Measurements from ENCODE around the gene PRX. TPM values are rescaled to one million over a fixed set of nuclear protein-coding genes. Genes with fewer than 3 reads are reported as not detected.

PRX gene
- total and polyA plus RNA-seq, 9 of the 15 experiments (the other 6 are each of a cell fraction or from before 2014, with no cell fraction given): 0.65 to 3.5 (median 1.7) TPM; not detected in 2

DNA sequence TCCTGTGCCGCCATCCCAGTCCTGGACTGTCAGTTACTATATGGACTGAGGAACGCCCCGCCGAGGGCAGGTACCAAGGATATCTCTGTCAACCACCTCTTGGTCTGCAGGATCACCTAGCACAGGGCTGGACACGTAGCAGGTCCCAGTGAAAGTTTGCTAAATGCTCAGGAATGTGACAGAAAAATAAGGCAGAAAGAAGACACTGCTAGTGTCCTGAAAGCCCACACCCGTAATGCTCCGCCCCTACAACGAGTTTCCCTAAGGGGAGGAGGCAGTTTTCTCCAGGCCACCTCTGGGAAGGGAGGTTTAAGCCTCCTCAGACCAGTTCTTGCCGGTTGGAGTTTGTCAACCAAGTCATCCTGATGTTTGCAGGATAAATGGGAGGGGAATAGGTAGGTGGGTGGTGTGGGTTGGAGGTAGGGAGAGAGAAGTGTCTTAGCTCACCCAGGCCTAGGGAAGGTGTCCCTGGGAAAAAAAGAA lies 32.6 kb upstream of the PRX start (continued):
- TF ChIP-seq ZBTB40 (IDR thresholded peaks at IDR 0.05) (no peak), ZBTB40 (CRISPR knock-in tag; IDR thresholded peaks at IDR 0.05) (no peak), ZNF165 (CRISPR knock-in tag; IDR thresholded peaks at IDR 0.05; ENCODE audit: borderline replicate concordance) (no peak), IRF2 (CRISPR knock-in tag; IDR thresholded peaks at IDR 0.05) (no peak), CREB1 (IDR thresholded peaks at IDR 0.05) (no peak), CREB1 (CRISPR knock-in tag; IDR thresholded peaks at IDR 0.05) (no peak), MCM7 (IDR thresholded peaks at IDR 0.05) (no peak), KDM1A (IDR thresholded peaks at IDR 0.05) (peak in 1 of 2 experiments; percentile 56; a peak in 1 of 4 replicates), PBX2 (CRISPR knock-in tag; IDR thresholded peaks at IDR 0.05; ENCODE audit: low read depth) (no peak), PBX2 (tag; conservative IDR thresholded peaks at IDR 0.05; ENCODE audit: low read depth) (no peak), ZBTB12 (CRISPR knock-in tag; IDR thresholded peaks at IDR 0.05) (no peak), ZNF12 (CRISPR knock-in tag; IDR thresholded peaks at IDR 0.05) (peak; percentile 91)
- TF ChIP-seq, protein P1, sequence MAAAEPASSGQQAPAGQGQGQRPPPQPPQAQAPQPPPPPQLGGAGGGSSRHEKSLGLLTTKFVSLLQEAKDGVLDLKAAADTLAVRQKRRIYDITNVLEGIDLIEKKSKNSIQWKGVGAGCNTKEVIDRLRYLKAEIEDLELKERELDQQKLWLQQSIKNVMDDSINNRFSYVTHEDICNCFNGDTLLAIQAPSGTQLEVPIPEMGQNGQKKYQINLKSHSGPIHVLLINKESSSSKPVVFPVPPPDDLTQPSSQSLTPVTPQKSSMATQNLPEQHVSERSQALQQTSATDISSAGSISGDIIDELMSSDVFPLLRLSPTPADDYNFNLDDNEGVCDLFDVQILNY (CRISPR knock-in tag; IDR thresholded peaks at IDR 0.05): no peak
